SH-SY5Y (cell line): ENCODE data around the gene MRPL30.

Source experiments
- GATA2 ChIP-seq: IDR thresholded peaks from 2 replicates; pipeline ENCODE4 v1.6.1; 2011; ENCODE audit warnings: mild to moderate bottlenecking, low read depth, low read length
- GATA3 ChIP-seq: IDR thresholded peaks from 2 replicates; pipeline ENCODE4 v1.6.1; 2011; ENCODE audit warnings: low read depth, mild to moderate bottlenecking, low read length, moderate library complexity

GRCh38 chr2:99154643-99155536 lies 26.1 kb upstream of the MRPL30 start, which contains the start of the genes LIPT1 and TSGA10:
- TF ChIP-seq GATA3 (no peak), GATA2 (peak; percentile 12; the same call in 1 of the 2 replicates)
